Trophoblast cell (in vitro differentiated cells and primary cell): ENCODE measurements around the gene WDR81.

Experiments used
- DNase-seq, 2 donors: peaks; one replicate each; pipeline ENCODE4 v3.0.0-alpha.2; 2016
- H2AFZ ChIP-seq: 2 replicates; pipeline ENCODE4 v1.6.1; 2013; ENCODE audit warnings: low read length, moderate library complexity, mild to moderate bottlenecking; ENCODE audit not compliant: insufficient read depth, poor library complexity
- H2AK5ac ChIP-seq: 2 replicates; pipeline ENCODE4 v1.6.1; 2013; ENCODE audit warnings: mild to moderate bottlenecking, low read length
- H2BK120ac ChIP-seq: 2 replicates; pipeline ENCODE4 v1.6.1; 2013; ENCODE audit warnings: low read length, mild to moderate bottlenecking, moderate library complexity; ENCODE audit not compliant: insufficient read depth, poor library complexity
- H2BK12ac ChIP-seq: 2 replicates; pipeline ENCODE4 v1.6.1; 2013; ENCODE audit warnings: mild to moderate bottlenecking, low read length, moderate library complexity
- H2BK5ac ChIP-seq: 2 replicates; pipeline ENCODE4 v1.6.1; 2013; ENCODE audit warnings: low read length, low read depth, moderate library complexity, mild to moderate bottlenecking; ENCODE audit not compliant: poor library complexity
- H3K14ac ChIP-seq: 2 replicates; pipeline ENCODE4 v1.6.1; 2013; ENCODE audit warnings: mild to moderate bottlenecking, low read length
- H3K18ac ChIP-seq: 2 replicates; pipeline ENCODE4 v1.6.1; 2013; ENCODE audit warnings: mild to moderate bottlenecking, low read length
- H3K23ac ChIP-seq: 2 replicates; pipeline ENCODE4 v1.6.1; 2013; ENCODE audit warnings: low read length
- H3K27ac ChIP-seq: 2 replicates; pipeline ENCODE4 v1.5.1; 2013; ENCODE audit warnings: low read depth, mild to moderate bottlenecking, inconsistent platforms, low read length, moderate library complexity
- H3K27me3 ChIP-seq: 2 replicates; pipeline ENCODE4 v1.6.1; 2013; ENCODE audit warnings: inconsistent platforms, mild to moderate bottlenecking, low read length, moderate library complexity; ENCODE audit not compliant: insufficient read depth
- H3K36me3 ChIP-seq, 2 experiments: 1 replicate in 1 of 2; 2 replicates in 1 of 2; pipeline ENCODE4 v1.6.1; 2013; ENCODE audit warnings: low read length in 2 of 2, mild to moderate bottlenecking in 2 of 2, moderate library complexity in 1 of 2; ENCODE audit not compliant: insufficient read depth in 2 of 2, control insufficient read depth in 1 of 2
- H3K4ac ChIP-seq: 2 replicates; pipeline ENCODE4 v1.6.1; 2013; ENCODE audit warnings: low read depth, mild to moderate bottlenecking, low read length, moderate library complexity
- H3K4me1 ChIP-seq, 2 experiments: 1 replicate in 1 of 2; 2 replicates in 1 of 2; pipeline ENCODE4 v1.6.1; 2013; ENCODE audit warnings: low read length in 2 of 2, mild to moderate bottlenecking in 2 of 2, moderate library complexity in 1 of 2; ENCODE audit not compliant: insufficient read depth in 2 of 2, control insufficient read depth in 1 of 2
- H3K4me2 ChIP-seq: 2 replicates; pipeline ENCODE4 v1.6.1; 2013; ENCODE audit warnings: inconsistent platforms, mild to moderate bottlenecking, low read length, moderate library complexity
- H3K4me3 ChIP-seq: 2 replicates; pipeline ENCODE4 v1.5.1; 2013; ENCODE audit warnings: mild to moderate bottlenecking, low read depth, low read length, inconsistent platforms
- H3K79me1 ChIP-seq: one replicate; pipeline ENCODE4 v1.6.1; 2013; ENCODE audit warnings: low read length
- H3K79me2 ChIP-seq: 2 replicates; pipeline ENCODE4 v1.6.1; 2013; ENCODE audit warnings: low read length, mild to moderate bottlenecking; ENCODE audit not compliant: control insufficient read depth, insufficient read depth, poor library complexity
- H3K9ac ChIP-seq: 2 replicates; pipeline ENCODE4 v1.6.1; 2013; ENCODE audit warnings: mild to moderate bottlenecking, low read length
- H3K9me3 ChIP-seq: 2 replicates; pipeline ENCODE4 v1.6.1; 2013; ENCODE audit warnings: low read depth, mild to moderate bottlenecking, control low read depth, inconsistent platforms, low read length; ENCODE audit not compliant: insufficient read depth
- H4K12ac ChIP-seq: 2 replicates; pipeline ENCODE4 v1.6.1; 2013; ENCODE audit warnings: low read depth, mild to moderate bottlenecking, low read length, moderate library complexity
- H4K8ac ChIP-seq: 2 replicates; pipeline ENCODE4 v1.6.1; 2013; ENCODE audit warnings: low read depth, mild to moderate bottlenecking, low read length, moderate library complexity
- H4K91ac ChIP-seq: one replicate; pipeline ENCODE4 v1.6.1; 2013; ENCODE audit warnings: low read depth, mild to moderate bottlenecking, low read length, moderate library complexity
- WGBS: extraction: QIAGEN DNeasy Blood & Tissue Kit; methylation state at CpG from one replicate; pipeline ENCODE4 v1.1.7; 2013; ENCODE audit warnings: missing lambda C conversion rate; ENCODE audit not compliant: insufficient read length, insufficient coverage; ENCODE audit errors: extremely low coverage; 5-methylcytosine and 5-hydroxymethylcytosine counted together

The WDR81 gene

DNA sequence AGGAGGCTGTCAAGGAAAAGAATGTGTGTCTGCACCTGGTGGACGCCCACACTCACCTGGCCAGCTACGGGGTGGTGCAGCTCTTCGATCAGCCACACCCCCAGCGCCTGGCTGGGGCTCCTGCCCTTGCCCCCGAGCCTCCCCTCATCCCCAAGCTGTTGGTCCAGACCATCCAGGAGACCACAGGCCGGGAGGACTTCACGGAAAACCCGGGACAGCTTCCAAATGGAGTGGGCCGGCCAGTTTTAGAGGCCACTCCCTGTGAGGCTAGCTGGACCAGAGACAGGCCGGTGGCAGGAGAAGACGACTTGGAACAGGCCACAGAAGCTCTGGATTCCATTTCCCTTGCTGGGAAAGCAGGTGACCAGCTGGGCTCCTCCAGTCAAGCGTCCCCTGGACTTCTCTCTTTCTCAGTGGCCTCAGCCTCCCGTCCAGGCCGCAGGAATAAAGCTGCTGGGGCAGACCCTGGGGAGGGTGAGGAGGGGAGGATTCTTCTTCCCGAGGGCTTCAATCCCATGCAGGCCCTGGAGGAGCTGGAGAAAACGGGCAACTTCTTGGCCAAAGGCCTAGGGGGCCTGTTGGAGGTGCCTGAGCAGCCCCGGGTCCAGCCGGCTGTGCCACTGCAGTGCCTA lies 2.2 kb downstream of the WDR81 start:
- Histone ChIP-seq H4K8ac (no peak overlapping the region), H3K4me1 (peaks cover 9 to 16% of the 10 kb centered on the region in 2 experiments), H3K9ac (no peak overlapping the region), H2BK12ac (no peak overlapping the region), H2BK120ac (no peak overlapping the region), H3K14ac (no peak overlapping the region), H4K91ac (no peak overlapping the region), H3K36me3 (peaks cover 2 to 4% of the 10 kb centered on the region in 2 experiments), H3K18ac (no peak overlapping the region), H3K4me3 (no peak overlapping the region), H3K79me1 (peaks cover 8% of the 10 kb centered on the region), H2AFZ (no peak overlapping the region), H3K23ac (no peak overlapping the region), H3K79me2 (peaks cover 5% of the 10 kb centered on the region), H3K27me3 (no peaks in the 10 kb centered on the region), H3K9me3 (peaks cover 4% of the 10 kb centered on the region), H2BK5ac (no peak overlapping the region), H3K4me2 (no peak overlapping the region), H3K27ac (no peak overlapping the region), H2AK5ac (no peak overlapping the region), H4K12ac (no peak overlapping the region), H3K4ac (no peak overlapping the region)
- DNase-seq = no peak
- no CpG with 5 or more reads among the region's 18 CpGs for WGBS

DNA sequence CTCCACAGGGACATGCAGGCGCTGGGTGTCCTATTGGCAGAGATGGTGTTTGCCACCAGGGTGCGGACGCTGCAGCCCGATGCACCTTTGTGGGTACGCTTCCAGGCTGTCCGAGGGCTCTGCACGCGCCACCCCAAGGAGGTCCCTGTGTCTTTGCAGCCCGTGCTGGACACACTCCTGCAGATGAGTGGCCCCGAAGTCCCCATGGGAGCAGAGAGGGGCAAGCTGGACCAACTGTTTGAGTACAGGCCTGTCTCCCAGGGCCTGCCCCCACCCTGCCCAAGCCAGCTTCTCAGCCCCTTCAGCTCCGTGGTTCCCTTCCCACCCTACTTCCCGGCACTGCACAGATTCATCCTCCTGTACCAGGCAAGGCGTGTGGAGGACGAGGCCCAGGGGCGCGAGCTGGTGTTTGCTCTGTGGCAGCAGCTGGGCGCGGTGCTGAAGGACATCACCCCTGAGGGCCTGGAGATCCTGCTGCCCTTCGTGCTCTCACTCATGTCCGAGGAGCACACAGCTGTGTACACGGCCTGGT lies 2.8 kb downstream of the WDR81 start:
- H3K79me1 ChIP-seq = peaks cover 8% of the 10 kb centered on the region
- DNase-seq = no peak
- H2BK5ac ChIP-seq = no peak overlapping the region
- H4K12ac ChIP-seq = no peak overlapping the region
- H3K27me3 ChIP-seq = no peaks in the 10 kb centered on the region
- no peak overlapping the region for H2AK5ac ChIP-seq
- H3K27ac ChIP-seq = no peak overlapping the region
- no peak overlapping the region for H3K4me2 ChIP-seq
- peaks cover 2 to 4% of the 10 kb centered on the region in 2 experiments for H3K36me3 ChIP-seq
- H2AFZ ChIP-seq = no peak overlapping the region
- peaks cover 9 to 16% of the 10 kb centered on the region in 2 experiments for H3K4me1 ChIP-seq
- no peak overlapping the region for H2BK12ac ChIP-seq
- no peak overlapping the region for H3K9ac ChIP-seq
- peaks cover 4% of the 10 kb centered on the region for H3K9me3 ChIP-seq
- no peak overlapping the region for H3K23ac ChIP-seq
- no peak overlapping the region for H4K91ac ChIP-seq
- no CpG with 5 or more reads among the region's 21 CpGs for WGBS
- no peak overlapping the region for H3K4me3 ChIP-seq
- H3K79me2 ChIP-seq = peaks cover 5% of the 10 kb centered on the region
- H3K4ac ChIP-seq = no peak overlapping the region
- H3K14ac ChIP-seq = no peak overlapping the region
- H2BK120ac ChIP-seq = no peak overlapping the region
- H4K8ac ChIP-seq = no peak overlapping the region
- no peak overlapping the region for H3K18ac ChIP-seq

DNA sequence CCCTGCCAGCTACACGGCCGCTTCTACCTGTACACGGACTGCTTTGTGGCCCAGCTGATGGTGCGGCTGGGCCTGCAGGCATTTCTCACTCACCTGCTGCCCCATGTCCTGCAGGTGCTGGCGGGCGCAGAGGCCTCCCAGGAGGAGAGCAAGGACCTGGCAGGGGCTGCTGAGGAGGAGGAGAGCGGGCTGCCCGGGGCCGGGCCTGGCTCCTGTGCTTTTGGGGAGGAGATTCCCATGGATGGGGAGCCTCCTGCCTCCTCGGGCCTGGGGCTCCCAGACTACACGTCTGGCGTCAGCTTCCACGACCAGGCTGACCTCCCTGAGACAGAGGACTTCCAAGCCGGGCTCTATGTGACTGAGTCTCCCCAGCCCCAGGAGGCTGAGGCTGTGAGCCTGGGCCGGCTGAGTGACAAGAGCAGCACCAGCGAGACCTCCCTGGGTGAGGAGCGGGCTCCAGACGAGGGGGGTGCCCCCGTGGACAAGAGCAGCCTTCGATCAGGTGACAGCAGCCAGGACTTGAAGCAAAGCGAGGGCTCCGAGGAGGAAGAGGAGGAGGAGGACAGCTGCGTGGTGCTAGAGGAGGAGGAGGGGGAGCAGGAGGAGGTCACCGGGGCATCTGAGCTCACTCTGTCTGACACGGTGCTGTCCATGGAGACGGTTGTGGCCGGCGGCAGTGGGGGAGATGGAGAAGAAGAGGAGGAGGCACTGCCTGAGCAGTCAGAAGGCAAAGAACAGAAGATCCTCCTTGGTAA lies 3.5 kb downstream of the WDR81 start:
- Histone ChIP-seq H3K4me2 (no peak overlapping the region), H3K79me1 (peaks cover 8% of the 10 kb centered on the region), H2BK5ac (no peak overlapping the region), H3K18ac (no peak overlapping the region), H3K23ac (no peak overlapping the region), H3K4me3 (no peak overlapping the region), H4K12ac (no peak overlapping the region), H3K27me3 (no peaks in the 10 kb centered on the region), H2BK12ac (no peak overlapping the region), H3K79me2 (peaks cover 5% of the 10 kb centered on the region), H4K8ac (no peak overlapping the region), H2BK120ac (no peak overlapping the region), H2AK5ac (no peak overlapping the region), H3K9ac (no peak overlapping the region), H3K36me3 (peaks cover 4 to 5% of the 10 kb centered on the region in 2 experiments), H2AFZ (no peak overlapping the region), H4K91ac (no peak overlapping the region), H3K9me3 (peaks cover 6% of the 10 kb centered on the region), H3K14ac (no peak overlapping the region), H3K4ac (no peak overlapping the region), H3K27ac (no peak overlapping the region), H3K4me1 (peaks cover 9 to 12% of the 10 kb centered on the region in 2 experiments)
- WGBS = no CpG with 5 or more reads among the region's 28 CpGs
- no peak for DNase-seq

DNA sequence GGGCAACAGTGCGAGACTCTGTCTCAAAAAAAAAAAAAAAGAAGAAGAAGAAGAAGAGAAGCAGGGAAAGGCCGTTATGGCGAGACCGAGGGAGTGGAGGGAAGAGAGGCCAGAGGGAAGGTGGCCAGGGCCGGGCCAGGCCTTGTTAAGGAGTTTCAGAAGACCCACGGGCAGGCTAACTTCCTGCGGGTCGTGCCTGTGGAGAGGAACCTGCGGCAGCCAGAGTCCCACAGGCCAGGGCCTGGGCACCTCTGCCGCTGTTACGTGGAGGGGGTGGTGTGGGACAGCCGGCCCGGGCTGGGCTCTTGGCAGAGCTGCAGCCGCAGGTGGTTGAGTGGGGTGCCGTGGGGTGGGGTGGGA lies 5.4 kb downstream of the WDR81 start:
- Histone ChIP-seq H3K27ac (no peak overlapping the region), H3K4ac (no peak overlapping the region), H3K18ac (no peak overlapping the region), H3K4me3 (no peak overlapping the region), H4K91ac (no peak overlapping the region), H3K14ac (no peak overlapping the region), H3K23ac (no peak overlapping the region), H2BK5ac (no peak overlapping the region), H2AK5ac (no peak overlapping the region), H3K27me3 (no peaks in the 10 kb centered on the region), H4K8ac (no peak overlapping the region), H2BK120ac (no peak overlapping the region), H3K9ac (no peak overlapping the region), H3K36me3 (peaks cover 7 to 10% of the 10 kb centered on the region in 2 experiments), H2AFZ (no peak overlapping the region), H3K4me1 (peaks cover 3 to 8% of the 10 kb centered on the region in 2 experiments), H4K12ac (no peak overlapping the region), H2BK12ac (no peak overlapping the region), H3K9me3 (peaks cover 6% of the 10 kb centered on the region), H3K79me1 (no peaks in the 10 kb centered on the region), H3K79me2 (no peaks in the 10 kb centered on the region), H3K4me2 (no peak overlapping the region)
- WGBS = no CpG with 5 or more reads among the region's 15 CpGs
- DNase-seq = no peak
